Glomerular visceral epithelial cell (primary cell): ENCODE data around the gene TMEM164.
"Not testable (repeated sequence)": the region's sequence is repeated elsewhere in the genome, so short reads cannot be mapped to it uniquely, and the experiment has no call there.

ENCODE experiments used
- DNase-seq: peaks from one replicate; pipeline ENCODE4 v3.0.0-alpha.2; 2016; ENCODE audit errors: extremely low spot score

TMEM164 gene

GRCh38 chrX:110132450-110133114 is 129.7 kb downstream of the TMEM164 start:
- no peak for DNase-seq

DNA sequence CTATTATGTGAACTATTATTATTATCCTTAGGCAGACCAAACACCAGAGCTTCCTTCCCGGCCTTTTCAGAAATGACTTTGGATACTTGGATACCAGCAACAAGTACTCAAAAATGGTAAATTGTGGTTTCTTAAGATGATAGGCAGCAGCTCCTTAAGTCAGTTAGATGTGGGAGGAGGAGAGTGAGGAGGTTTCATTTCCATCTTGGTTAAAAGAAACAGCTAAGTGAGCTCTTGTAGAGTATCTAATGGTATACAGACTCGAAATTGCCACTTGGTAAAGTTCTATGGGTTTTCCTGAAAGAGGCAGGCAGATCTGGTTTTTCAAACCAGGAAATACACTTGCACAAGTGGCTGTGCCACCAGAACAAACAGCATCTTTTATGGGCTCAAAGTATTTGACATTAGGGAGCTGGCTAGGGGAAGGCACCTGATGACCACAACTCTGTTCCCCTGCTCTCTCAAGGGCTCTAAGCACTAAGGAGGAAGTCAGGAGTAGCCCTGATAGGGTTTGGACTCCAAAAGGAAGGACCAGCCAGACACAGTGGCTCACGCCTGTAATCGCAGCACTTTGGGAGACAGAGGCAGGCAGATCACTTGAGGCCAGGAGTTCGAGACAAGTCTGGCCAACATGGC is 130.9 kb downstream of the TMEM164 start:
- DNase-seq: no peak

GRCh38 chrX:110135618-110136017 is 132.7 kb downstream of the TMEM164 start:
- no peak for DNase-seq

GRCh38 chrX:110136136-110136535 is 133.2 kb downstream of the TMEM164 start:
- no peak for DNase-seq

DNA sequence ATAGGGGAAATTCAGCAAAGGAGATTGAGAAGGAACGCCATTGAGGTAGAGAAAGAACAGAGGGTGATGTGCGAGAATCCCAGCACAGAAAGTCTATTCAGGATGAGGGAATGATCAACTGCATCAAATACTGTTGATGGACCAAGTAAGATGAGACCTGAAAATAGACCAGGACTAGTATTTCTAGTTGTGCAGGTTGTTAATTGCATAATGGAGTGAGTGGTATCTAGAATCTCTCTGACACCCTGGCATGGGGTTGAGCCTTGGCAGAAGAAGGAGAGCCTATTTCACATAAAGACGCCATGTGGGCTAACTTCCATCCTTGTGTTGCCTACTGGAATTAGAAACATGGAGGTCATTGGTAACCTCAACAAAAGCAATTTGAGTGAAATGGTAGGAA is 135.6 kb downstream of the TMEM164 start:
- no peak for DNase-seq

DNA sequence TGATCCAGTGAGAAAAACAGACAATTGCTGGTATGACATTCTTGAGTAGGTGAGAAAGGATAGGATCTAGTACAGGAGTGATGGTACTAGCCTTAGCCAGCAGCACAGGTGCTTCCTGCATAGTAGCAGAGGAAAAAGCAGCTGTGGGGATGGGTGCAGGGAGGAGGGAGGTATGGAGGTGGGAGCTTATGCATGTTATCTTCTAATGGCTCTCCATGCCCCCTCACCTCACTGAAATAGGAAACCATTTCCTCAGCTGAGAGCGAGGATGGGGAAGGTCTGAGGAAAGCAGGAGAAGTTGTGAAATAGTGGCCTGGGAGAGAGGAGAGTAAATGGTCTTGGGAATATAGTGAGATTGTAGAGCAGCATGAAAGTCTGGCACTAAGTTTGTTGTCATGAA is 136.3 kb downstream of the TMEM164 start:
- DNase-seq: no peak

DNA sequence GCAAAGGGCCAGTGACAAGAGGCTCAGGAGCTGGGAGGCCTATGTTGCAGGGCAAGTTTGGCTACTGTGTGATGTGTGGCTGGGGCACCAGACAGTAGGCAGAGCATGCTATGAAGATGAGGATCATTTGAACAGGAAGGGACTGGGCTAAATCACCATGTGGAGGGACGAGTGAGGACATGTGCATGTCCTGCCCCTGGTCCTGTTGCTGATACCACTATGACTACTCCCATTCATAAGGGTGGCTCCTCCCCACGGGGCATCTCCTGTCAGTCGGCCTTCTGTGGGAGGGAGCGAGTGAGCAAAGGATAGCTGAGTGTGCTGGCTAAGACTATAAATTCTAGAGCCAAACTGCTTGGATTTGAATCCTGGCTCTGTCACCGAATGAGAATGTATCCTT is 139.2 kb downstream of the TMEM164 start:
- no peak for DNase-seq

GRCh38 chrX:110143454-110144210 is 140.7 kb downstream of the TMEM164 start:
- DNase-seq: no peak

GRCh38 chrX:110145311-110145710 is 142.4 kb downstream of the TMEM164 start:
- no peak for DNase-seq

GRCh38 chrX:110145854-110146253 is 142.9 kb downstream of the TMEM164 start:
- DNase-seq: peak; percentile 26

DNA sequence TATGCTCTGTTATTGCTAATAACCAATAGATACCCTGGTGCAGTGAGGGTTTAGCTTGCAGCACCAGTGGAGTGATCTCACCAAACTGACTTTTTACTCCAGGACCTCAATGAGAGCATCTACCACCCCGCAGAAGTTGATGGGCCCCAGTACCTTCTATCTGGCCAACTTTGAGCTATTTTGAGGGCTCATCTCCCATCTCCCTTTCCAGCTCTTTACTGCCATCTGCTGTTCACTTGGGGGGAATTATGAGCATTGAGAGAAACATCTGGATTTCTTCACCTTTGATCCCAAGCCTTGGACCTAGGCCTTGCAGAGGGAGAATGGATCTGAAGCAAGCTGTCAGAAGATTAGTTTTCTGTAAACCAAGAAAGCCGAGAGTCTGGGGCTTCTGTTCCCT is 143.6 kb downstream of the TMEM164 start:
- peak; percentile 46 for DNase-seq

DNA sequence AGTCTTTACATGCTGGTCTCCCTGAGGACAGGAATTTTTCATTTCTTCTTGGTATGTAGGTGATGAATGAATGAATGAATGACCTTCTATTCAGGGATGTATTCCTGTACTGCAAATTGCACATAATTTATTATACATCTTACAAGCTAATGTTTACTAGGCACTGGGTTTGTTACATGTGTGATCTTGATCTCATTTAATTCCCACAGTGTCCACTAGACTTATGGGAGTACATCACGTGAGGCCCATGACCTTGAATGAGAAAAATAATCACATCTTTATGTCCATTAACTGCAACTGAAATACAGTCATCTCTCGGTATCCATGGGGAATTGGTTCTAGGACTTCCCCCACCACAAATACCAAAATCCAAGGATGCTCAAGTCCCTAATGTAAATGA is 150.3 kb downstream of the TMEM164 start:
- no peak for DNase-seq

- no peak for DNase-seq
These were observed 151.0 kb downstream of the TMEM164 start for GRCh38 chrX:110153896-110154295.

DNA sequence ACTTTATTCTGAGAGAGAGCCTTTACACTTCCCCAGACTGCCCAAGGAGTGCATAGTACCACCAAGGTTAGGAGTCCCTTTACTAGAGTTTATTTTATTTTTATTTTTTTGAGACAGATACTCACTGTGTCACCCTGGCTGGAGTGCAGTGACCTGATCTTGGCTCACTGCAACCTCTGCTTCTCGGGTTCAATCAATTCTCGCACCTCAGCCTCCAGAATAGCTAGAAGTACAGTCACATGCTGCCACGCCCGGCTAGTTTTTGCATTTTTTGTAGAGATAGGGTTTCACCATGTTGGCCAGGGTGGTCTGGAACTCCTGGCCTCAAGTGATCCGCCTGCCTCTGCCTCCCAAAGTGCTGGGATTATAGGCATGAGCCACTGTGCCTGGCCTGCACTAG is 151.4 kb downstream of the TMEM164 start:
- not testable (repeated sequence) for DNase-seq

DNA sequence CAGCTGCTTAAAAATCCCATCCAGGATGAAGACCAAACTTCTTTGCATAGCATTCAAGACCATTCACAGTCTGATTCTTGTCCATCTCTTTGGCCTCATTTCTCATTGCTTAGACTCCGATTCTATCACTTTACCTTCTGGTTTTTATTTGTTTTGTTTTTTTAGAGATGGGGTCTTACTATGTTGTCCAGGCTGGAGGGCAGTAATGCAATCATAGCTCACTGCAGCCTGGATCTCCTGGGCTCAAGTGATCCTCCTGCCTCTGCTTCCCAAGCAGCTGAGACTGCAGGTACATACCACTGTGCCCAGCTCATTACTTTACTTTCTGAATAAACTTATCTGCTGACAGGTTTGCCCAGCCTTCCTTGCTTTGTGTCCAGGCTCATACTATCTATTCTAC is 152.8 kb downstream of the TMEM164 start:
- DNase-seq: no peak

- DNase-seq: no peak
These were observed 153.3 kb downstream of the TMEM164 start for GRCh38 chrX:110156167-110156754.

- DNase-seq: no peak
These were observed 154.5 kb downstream of the TMEM164 start for GRCh38 chrX:110157444-110157843.

GRCh38 chrX:110159235-110159634 is 156.3 kb downstream of the TMEM164 start:
- no peak for DNase-seq

GRCh38 chrX:110159865-110160264 is 157.0 kb downstream of the TMEM164 start:
- DNase-seq: no peak

DNA sequence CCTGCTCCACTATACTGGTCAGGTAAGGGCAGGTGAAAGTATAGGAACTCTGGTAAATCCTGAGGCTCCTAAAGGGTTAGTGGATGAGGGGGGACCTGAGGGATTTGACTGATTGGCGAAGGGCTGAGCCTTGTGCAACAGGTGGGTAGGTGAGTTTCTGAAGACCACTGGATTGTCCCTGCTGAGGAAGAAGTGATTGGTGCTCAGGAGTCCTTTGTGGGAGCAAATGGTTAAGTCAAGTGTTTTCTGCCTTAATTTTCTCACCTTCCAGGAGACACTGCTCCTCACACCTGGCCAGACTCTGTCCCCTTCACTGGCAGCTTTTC is 158.4 kb downstream of the TMEM164 start:
- DNase-seq: no peak

- DNase-seq: no peak
These were observed 159.2 kb downstream of the TMEM164 start for GRCh38 chrX:110162131-110162530.

GRCh38 chrX:110162867-110163266 is 160.0 kb downstream of the TMEM164 start:
- no peak for DNase-seq

DNA sequence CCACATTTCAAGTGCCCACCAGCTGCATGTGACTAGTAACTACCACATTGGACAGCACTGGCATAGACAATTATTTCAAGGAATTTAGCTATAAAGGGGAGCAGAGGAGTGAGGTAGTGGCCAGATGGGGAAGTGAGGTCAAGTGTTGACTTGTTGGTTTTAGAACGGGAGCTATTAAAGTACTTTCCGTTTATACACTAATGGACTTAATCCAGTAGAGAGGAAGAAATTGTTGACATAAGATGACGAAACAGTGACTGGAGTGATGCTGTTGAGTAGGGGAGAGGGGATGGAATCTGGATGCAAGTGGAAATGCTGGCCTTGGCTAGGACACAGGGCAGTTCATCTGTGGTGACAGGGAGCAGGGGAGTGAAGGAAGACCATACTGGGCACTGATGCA is 160.6 kb downstream of the TMEM164 start:
- no peak for DNase-seq
